ENCODE data around the gene RCC2. TPM values are rescaled to one million over a fixed set of nuclear protein-coding genes. Genes with fewer than 3 reads are reported as not detected.

RCC2 gene
- total RNA-seq, 3 donors from 2014 or later = 47.1 to 73.3 (median 55.1) TPM

DNA sequence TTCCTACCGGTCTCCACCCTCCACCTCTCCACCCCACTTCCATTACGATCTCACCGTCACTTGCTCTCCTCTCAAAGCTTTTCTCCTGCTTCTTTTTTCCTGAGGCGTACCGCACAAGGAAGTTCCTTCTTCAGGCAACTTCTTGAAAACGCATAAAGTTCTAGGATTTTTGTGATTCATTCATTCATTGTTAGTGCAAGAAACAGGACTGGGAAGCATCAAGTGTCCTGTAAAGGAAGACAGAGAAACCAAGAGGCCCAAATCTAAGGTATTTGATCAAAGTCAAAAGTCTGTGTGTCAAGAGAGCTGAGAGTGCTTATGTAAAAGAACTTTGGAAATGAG is 1.3 kb upstream of the RCC2 start:
- Histone ChIP-seq H3K9me3 (no peaks in the 10 kb centered on the region), H3K4me3 (no peak overlapping the region), H3K4me1 (ENCODE audit: low read depth) (peaks cover 14% of the 10 kb centered on the region), H3K36me3 (ENCODE audit: low read depth) (no peaks in the 10 kb centered on the region)
- no peak for TF ChIP-seq CTCF (IDR thresholded peaks at IDR 0.05)
- no peak for DNase-seq
- ATAC-seq = no peak
- intact Hi-C loops (cut with DNase I, micrococcal nuclease) = no loop called here

DNA sequence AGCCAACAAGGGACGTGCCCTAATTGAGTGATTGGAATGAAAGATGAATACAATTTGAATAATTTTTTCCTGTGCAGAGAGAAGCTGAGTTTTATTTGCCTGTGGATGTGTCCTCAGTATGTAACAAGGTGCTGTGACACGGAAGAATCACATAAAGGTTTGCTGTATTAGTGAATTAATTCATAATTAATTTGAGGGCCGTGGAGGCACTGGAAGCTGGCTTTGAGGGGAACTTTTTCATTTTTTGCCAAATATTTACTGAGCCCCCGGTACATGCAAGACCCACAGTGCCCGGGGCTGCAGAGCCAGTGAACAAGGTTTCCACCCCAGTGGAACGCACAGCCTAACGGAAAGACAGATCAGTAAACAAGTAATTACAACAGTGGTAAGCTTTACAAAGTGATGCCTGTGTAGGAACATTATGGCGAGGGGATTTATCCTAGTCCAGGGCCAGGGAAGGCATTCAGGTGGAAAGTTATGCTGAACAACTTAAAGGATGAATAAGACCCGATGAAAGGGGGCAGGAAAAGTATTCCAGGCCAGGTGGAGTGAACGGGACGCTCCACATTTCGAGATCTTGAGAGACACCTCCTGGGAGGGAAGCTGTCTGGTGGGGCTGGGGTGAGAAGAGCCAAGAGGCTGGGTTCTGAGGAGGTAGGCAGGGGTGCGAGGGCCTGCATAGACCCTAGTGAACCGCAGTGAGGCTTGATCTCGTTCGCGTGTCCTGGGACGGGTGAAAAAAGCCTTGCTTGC is 773 bp upstream of the RCC2 start:
- intact Hi-C loops (cut with DNase I, micrococcal nuclease) = no loop called here
- ATAC-seq = no peak
- H3K9me3 ChIP-seq = no peaks in the 10 kb centered on the region
- H3K4me1 ChIP-seq (ENCODE audit: low read depth) = peaks cover 19% of the 10 kb centered on the region
- no peak for DNase-seq
- H3K4me3 ChIP-seq = no peak overlapping the region
- H3K36me3 ChIP-seq (ENCODE audit: low read depth) = no peaks in the 10 kb centered on the region
- TF ChIP-seq CTCF (IDR thresholded peaks at IDR 0.05) = no peak

GRCh38 chr1:17438318-17439249 is 893 bp downstream of the RCC2 start:
- Histone ChIP-seq H3K4me1 (ENCODE audit: low read depth) (peaks cover 19% of the 10 kb centered on the region), H3K36me3 (ENCODE audit: low read depth) (no peaks in the 10 kb centered on the region), H3K9me3 (no peaks in the 10 kb centered on the region), H3K4me3 (peak overlapping the region; percentile 51)
- intact Hi-C loops (cut with DNase I, micrococcal nuclease) = no loop called here
- peak; percentile 73 for ATAC-seq
- no peak for TF ChIP-seq CTCF (IDR thresholded peaks at IDR 0.05)
- peak; percentile 85 to 89 (median 86) for DNase-seq

GRCh38 chr1:17437580-17438317 is 1.7 kb downstream of the RCC2 start:
- ATAC-seq (peak; percentile 61), DNase-seq (peak; percentile 45 to 67 (median 65))
- H3K4me3 ChIP-seq = peak overlapping the region; percentile 51
- no peak for TF ChIP-seq CTCF (IDR thresholded peaks at IDR 0.05)
- H3K4me1 ChIP-seq (ENCODE audit: low read depth) = peaks cover 19% of the 10 kb centered on the region
- no peaks in the 10 kb centered on the region for H3K36me3 ChIP-seq (ENCODE audit: low read depth)
- no peaks in the 10 kb centered on the region for H3K9me3 ChIP-seq
- intact Hi-C loops (cut with DNase I, micrococcal nuclease) = no loop called here

DNA sequence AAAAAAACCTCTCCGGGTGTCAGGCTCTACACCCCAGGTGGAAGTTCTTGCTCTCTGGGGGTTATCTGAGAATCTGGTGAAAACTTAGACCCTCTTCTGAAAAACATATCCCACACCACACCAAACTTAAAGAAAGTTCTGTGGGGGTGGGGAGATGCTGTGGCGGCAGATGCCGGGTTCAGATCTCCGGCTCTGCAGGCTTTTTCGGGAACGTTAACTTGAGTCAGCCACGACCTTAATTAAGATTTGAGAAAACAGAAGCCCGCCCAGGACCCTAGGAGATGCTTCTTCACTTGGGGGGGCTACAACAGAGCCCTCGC is 2.3 kb downstream of the RCC2 start:
- intact Hi-C loops (cut with DNase I, micrococcal nuclease) = no loop called here
- Histone ChIP-seq H3K4me1 (ENCODE audit: low read depth) (peaks cover 19% of the 10 kb centered on the region), H3K4me3 (no peak overlapping the region), H3K36me3 (ENCODE audit: low read depth) (no peaks in the 10 kb centered on the region), H3K9me3 (no peaks in the 10 kb centered on the region)
- ATAC-seq = no peak
- no peak for DNase-seq
- no peak for TF ChIP-seq CTCF (IDR thresholded peaks at IDR 0.05)

Data from mucosa of descending colon (tissue), 3 donors.